Thyroid gland (tissue), 4 donors: ENCODE data around the gene GPR155.

Experiments used
- POLR2A ChIP-seq, 2 donors: fragments of 450-650 bp; IDR thresholded peaks; one replicate each; pipeline ENCODE4 v1.6.1; 2017; ENCODE audit warnings: antibody characterized with exemption in 2 of 2, mild to moderate bottlenecking in 2 of 2, moderate library complexity in 1 of 2
- TF ChIP-seq, protein P1 (sequence below), 6 experiments: fragments of 200-600 bp in 3 of 6; fragments of 450-650 bp in 3 of 6; sonication (generic) in 3 of 6; IDR thresholded peaks; one replicate each; pipeline ENCODE4 v1.5.1; 2016 to 2019; ENCODE audit warnings: antibody characterized with exemption in 6 of 6, mild to moderate bottlenecking in 2 of 6, inconsistent platforms in 1 of 6, moderate library complexity in 1 of 6

DNA sequence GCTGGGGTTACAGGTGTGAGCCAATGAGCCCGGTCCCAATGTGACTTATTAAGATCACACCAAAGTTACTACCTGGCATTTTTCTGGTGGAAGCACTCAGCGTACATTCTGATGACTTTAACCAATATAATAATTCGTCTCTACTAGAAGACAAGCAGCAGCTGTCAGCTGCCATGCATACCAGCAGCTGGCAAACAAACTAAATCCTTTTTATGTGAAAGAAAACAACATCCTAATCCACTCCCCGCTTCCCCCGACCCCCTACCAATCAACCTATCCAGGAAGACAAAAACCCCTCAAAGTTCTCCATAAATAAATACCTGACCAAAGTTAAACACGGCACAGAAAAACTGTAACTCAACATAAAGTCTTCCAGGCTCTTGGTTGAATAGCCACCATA, 42.1 kb downstream of the GPR155 start:
- TF ChIP-seq, protein P1, sequence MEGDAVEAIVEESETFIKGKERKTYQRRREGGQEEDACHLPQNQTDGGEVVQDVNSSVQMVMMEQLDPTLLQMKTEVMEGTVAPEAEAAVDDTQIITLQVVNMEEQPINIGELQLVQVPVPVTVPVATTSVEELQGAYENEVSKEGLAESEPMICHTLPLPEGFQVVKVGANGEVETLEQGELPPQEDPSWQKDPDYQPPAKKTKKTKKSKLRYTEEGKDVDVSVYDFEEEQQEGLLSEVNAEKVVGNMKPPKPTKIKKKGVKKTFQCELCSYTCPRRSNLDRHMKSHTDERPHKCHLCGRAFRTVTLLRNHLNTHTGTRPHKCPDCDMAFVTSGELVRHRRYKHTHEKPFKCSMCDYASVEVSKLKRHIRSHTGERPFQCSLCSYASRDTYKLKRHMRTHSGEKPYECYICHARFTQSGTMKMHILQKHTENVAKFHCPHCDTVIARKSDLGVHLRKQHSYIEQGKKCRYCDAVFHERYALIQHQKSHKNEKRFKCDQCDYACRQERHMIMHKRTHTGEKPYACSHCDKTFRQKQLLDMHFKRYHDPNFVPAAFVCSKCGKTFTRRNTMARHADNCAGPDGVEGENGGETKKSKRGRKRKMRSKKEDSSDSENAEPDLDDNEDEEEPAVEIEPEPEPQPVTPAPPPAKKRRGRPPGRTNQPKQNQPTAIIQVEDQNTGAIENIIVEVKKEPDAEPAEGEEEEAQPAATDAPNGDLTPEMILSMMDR (IDR thresholded peaks at IDR 0.05) = no peak
- no peak for TF ChIP-seq POLR2A (IDR thresholded peaks at IDR 0.05)
